ENCODE data around the gene SGK2.

SGK2 gene

GRCh38 chr20:43558412-43559146 lies at the start of gene SGK2:
SGK2 (plus strand) TSS chr20:43559027; CDS start chr20:43566496, 7,469 bp downstream.
- DNase-seq (ENCODE audit: low read depth): no peak

- DNase-seq (ENCODE audit: low read depth): no peak
Observed at GRCh38 chr20:43511879-43512278, 46.9 kb upstream of the SGK2 start.

- no peak for DNase-seq (ENCODE audit: low read depth)
Observed at GRCh38 chr20:43513372-43513930, 45.4 kb upstream of the SGK2 start.

DNA sequence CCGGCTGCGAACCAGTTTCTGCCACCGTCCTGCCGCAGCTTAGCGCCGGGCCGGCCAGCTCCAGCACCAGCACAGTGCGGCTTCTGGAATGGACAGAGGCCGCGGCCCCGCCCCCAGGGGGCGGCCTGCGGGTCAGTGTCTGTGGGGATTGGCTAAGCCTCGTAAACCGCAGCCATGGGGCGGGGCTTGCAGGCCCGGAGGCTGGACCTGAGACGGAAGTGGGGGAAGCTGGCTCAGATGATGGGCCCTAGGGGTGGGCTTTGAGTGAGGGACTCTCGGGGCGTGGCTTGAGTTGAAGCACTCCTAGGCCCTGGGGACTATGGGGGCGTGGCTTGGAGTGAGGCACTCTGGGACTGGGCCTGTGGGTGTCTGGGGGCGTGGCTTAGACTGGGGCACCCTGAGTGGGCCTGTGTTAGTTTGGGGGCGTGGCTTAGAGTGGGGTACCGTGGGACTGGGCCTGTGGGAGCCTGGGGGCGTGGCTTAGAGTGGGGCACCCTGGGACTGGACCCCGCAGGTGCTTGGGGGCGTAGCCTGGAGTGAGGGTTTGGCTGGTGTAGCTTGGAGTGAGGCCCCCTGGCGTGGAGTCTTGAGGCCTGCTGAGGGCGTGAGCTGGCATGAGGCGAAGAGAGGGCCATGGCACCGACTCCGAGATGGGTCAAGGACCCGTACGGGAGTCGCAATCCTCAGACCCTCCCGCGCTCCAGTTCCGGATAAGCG lies 44.7 kb upstream of the SGK2 start:
- DNase-seq (ENCODE audit: low read depth): peak; percentile 78

- no peak for DNase-seq (ENCODE audit: low read depth)
Observed at GRCh38 chr20:43514648-43514999, 44.2 kb upstream of the SGK2 start.

DNA sequence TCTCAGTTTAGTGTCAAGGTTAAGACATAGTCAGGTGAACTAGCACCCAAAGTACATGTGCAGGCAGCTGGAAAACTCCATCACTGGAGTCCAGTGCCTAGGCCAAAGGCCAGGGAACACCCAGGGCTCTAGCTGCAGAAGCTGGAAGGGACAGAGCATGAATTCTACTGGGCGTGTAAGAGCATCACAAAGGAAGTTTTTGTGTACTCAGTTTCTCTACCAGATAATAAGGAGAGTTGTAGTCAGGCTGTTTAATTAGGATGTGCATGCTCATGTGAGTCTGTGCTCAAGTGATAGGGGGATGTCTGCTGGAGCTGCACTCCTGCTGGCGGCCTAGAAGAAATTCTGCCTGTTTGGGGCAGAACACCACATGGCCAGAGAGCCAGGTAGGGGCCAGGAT lies 43.2 kb upstream of the SGK2 start:
- DNase-seq (ENCODE audit: low read depth): no peak

DNA sequence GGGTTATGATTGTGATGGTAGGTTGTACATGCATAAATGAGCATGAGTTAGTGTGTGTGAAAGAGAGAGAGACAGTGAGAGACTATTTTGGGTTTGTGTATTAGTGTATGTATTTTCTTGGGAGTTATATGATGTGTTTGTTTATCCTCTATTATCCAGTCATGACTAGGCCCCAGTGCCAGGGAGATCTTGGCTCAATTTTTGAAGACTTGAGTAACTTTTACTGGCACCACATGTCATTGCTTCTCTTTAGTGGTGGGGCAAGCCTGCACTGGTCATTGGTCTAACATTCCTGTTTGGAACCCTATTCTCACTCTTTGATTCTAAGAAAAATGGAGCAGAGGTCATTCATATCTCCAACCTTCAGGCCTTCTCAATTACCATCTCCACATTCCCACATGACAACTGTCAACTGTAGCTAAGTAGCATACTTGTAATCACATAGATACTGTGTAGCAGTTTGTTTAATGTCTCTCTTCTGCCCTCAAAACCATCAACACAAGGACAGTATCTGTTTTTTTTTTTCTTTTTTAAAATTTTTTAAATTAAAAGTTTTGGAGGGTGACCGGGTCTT lies 42.5 kb upstream of the SGK2 start:
- no peak for DNase-seq (ENCODE audit: low read depth)

DNA sequence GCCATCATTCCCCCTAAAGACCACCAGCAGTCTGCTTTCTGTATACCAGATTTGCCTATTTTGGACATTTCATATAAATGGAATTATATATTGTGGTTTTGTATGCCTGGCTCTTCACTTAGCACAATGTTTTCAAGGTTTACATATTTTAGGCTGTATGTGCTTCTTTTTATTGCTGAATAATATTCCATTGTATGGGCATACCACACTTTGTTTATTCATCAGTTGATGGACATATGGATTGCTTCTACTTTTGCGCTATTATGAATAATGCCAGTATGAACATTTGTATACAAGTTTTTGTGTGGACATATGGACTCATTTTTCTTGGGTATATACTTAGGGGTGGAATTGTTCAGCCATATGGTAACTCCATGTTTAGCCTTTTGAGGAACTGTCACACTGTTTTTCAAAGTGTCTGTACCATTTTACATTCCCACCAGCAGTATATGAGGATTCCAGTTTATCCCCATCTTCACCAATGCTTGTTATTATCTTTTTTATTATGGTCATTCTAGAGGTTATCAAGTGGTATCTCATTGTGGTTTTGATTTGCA lies 38.7 kb upstream of the SGK2 start:
- DNase-seq (ENCODE audit: low read depth): no peak

DNA sequence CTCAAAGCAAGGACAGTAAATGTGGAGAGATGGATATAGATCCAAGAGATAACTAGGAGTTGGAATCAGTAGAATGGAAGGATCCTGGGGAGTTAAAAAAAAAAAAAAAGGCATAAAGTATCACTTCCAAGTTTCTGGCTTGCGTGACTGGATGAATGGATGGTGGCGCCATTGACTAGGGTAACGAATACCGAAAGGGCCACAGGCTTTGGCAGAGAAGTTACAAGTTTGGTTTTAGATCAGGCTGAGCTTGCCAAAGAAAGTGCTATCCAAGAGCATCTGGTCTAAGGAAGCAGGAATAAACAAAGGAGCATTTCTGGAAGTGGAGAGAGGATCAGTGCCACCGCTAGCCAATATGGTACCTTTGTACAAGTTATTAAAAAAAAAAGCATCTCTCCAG lies 33.8 kb upstream of the SGK2 start:
- no peak for DNase-seq (ENCODE audit: low read depth)

- DNase-seq (ENCODE audit: low read depth): no peak
Observed at GRCh38 chr20:43528258-43528875, 30.5 kb upstream of the SGK2 start.

DNA sequence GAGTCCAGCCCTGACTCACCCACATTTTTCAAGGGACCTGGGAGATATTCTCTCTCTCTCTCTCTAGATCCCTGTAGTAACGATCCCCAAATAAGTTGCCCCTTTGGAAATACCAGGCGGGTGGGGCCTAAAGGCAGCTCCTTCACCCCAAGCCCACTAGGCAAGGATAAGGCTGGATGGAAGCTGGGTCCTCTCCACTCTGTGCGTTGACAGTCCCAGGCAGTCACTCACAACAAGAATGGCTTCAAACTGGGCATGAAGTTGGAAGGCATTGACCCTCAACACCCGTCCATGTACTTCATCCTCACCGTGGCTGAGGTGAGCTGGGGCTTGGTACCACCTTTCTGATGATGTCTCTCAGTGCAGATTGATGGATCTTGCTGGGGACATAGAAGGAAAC lies 29.8 kb upstream of the SGK2 start:
- DNase-seq (ENCODE audit: low read depth): no peak

- no peak for DNase-seq (ENCODE audit: low read depth)
Observed at GRCh38 chr20:43529457-43530153, 29.2 kb upstream of the SGK2 start.

DNA sequence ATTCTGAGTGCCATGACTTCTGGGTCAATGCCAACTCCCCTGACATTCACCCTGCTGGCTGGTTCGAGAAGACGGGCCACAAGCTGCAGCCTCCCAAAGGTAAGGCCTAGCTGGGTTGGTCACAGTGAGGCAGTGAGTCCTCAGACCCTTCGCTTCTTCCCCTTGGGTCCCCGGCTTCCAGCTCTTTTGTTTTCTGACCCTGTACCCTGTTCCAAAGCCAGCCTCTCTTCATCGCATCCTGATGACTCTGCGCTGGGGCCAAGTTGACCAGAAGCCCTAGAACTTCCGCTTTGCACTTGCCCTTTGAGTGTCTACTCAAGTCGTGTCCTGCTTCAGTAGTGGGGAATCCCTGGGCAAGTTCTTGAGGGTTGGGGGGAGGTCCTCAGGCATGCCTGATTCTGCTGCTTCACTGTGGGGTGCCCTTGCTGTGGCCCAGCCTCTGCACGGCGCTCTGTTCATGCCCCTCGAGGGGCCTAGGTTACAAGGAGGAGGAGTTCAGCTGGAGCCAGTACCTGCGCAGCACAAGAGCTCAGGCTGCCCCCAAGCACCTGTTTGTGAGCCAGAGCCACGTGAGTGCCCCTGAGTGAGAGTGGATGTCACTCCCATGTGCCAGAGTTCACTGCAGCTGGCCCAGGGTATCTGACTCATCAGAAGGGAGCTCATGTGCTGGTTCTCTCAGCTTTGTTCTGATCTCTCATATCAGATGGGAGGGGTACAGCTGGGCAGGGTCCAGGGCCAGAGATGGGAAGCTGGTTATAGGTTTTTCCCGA lies 28.3 kb upstream of the SGK2 start:
- no peak for DNase-seq (ENCODE audit: low read depth)

DNA sequence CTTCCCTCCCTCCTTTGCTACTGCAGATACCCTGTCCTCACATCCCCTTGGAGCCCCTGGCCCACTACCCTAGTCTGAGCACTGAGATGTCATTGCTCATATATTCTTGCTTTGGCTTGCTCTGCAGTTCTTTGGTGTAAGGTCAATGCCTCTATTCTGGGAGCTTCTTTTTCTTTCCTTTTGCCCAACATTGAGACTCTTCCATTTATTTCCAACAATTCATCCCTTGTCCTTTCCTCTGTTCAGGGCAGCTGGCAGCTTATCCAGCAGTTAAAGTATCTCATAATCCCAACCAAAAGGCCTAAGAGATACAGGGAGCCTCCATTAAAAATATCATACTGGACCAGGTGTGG lies 27.8 kb upstream of the SGK2 start:
- DNase-seq (ENCODE audit: low read depth): no peak

DNA sequence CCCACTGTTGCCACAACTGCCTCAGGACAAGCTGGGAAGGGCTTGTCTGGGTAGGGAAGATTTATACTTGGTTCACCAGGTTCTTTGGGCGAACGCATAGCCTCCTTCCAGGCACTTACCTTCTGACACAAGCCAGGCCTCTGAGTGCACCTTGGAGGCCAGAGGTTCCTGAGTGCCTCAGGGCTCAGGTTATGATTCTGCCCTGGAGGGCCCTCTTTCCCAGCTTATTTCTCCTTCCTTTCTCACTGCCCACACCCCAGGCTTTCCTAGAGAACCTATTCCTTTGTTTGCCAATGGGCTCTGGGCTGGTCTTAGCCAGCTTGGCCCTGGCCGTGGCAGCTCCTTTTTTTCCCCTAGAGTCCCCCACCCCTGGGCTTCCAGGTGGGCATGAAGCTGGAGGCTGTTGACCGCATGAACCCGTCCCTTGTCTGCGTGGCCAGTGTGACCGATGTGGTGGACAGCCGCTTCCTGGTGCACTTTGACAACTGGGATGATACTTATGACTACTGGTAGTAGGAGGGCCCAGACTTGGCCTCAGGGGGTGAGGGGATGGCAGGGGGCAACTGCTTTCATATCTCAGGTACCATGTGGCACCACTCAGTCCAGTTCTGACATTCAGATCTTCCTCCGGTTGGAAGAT lies 26.3 kb upstream of the SGK2 start:
- DNase-seq (ENCODE audit: low read depth): no peak

GRCh38 chr20:43533060-43533459 lies 25.8 kb upstream of the SGK2 start:
- DNase-seq (ENCODE audit: low read depth): no peak

- DNase-seq (ENCODE audit: low read depth): no peak
Observed at GRCh38 chr20:43534016-43534415, 24.8 kb upstream of the SGK2 start.

- no peak for DNase-seq (ENCODE audit: low read depth)
Observed at GRCh38 chr20:43534791-43535350, 24.0 kb upstream of the SGK2 start.

- no peak for DNase-seq (ENCODE audit: low read depth)
Observed at GRCh38 chr20:43535370-43536004, 23.3 kb upstream of the SGK2 start.
